Progenitor cell of endocrine pancreas (in vitro differentiated cells): Measurements from ENCODE around the gene FOXN3. TPM values are rescaled to one million over a fixed set of nuclear protein-coding genes. Genes with fewer than 3 reads are reported as not detected.

Experiments
- DNase-seq: peaks from one replicate; pipeline ENCODE4 v3.0.0; 2021; ENCODE audit warnings: low spot score; ENCODE audit not compliant: unreplicated experiment
- H3K27ac Mint-ChIP-seq: 2 replicates; pipeline ENCODE4 v1.8.0; 2021; ENCODE audit warnings: mild to moderate bottlenecking, moderate library complexity, mixed read lengths
- H3K27me3 Mint-ChIP-seq: 2 replicates; pipeline ENCODE4 v1.8.0; 2021; ENCODE audit warnings: mixed read lengths
- H3K36me3 Mint-ChIP-seq: 2 replicates; pipeline ENCODE4 v1.8.0; 2022; ENCODE audit warnings: mixed read lengths; ENCODE audit not compliant: insufficient read depth
- H3K4me1 Mint-ChIP-seq: 2 replicates; pipeline ENCODE4 v1.8.0; 2021; ENCODE audit warnings: low read depth, mixed read lengths
- H3K4me3 Mint-ChIP-seq: 2 replicates; pipeline ENCODE4 v1.8.0; 2021; ENCODE audit warnings: low read depth, mild to moderate bottlenecking, moderate library complexity, mixed read lengths
- H3K9me3 Mint-ChIP-seq: 2 replicates; pipeline ENCODE4 v1.8.0; 2021; ENCODE audit warnings: low read depth, mixed read lengths
- total RNA-seq: library from RNA; stranded (reverse); gene quantifications from 2 replicates; pipeline ENCODE4 v1.2.1, GENCODE V29; 2021
- TF ChIP-seq, protein P1 (sequence below): fragments of 200-600 bp; sonication (generic); IDR thresholded peaks from one replicate; pipeline ENCODE4 v1.5.0; 2021; ENCODE audit warnings: antibody characterized with exemption, mild to moderate bottlenecking; ENCODE audit not compliant: unreplicated experiment

The FOXN3 gene
- total RNA-seq, 1 donor from 2014 or later = 25.8 TPM

DNA sequence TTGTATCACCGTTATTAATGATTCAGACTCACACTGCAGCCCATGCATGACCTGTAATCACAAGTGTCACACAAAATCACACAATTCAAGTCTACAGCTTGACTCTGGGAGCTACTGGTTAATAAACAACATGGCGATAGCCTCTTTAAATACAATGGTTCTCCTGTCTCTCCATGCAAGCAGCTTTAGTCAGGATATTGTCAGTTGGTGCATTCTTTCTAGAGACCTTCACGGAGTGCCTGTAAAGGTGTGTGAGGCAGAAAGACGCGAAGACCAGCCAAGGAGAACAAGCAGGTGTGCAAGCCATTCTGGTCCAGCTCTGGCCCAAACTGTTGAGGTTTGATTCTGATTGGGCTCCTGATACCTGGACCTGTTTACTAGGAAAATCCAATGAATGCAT lies 40.0 kb upstream of the FOXN3 start:
- peaks cover 25% of the 10 kb centered on the region for H3K4me1 Mint-ChIP-seq
- H3K27ac Mint-ChIP-seq = no peak overlapping the region
- H3K4me3 Mint-ChIP-seq = no peak overlapping the region
- no peaks in the 10 kb centered on the region for H3K36me3 Mint-ChIP-seq
- DNase-seq = no peak
- TF ChIP-seq, protein P1, sequence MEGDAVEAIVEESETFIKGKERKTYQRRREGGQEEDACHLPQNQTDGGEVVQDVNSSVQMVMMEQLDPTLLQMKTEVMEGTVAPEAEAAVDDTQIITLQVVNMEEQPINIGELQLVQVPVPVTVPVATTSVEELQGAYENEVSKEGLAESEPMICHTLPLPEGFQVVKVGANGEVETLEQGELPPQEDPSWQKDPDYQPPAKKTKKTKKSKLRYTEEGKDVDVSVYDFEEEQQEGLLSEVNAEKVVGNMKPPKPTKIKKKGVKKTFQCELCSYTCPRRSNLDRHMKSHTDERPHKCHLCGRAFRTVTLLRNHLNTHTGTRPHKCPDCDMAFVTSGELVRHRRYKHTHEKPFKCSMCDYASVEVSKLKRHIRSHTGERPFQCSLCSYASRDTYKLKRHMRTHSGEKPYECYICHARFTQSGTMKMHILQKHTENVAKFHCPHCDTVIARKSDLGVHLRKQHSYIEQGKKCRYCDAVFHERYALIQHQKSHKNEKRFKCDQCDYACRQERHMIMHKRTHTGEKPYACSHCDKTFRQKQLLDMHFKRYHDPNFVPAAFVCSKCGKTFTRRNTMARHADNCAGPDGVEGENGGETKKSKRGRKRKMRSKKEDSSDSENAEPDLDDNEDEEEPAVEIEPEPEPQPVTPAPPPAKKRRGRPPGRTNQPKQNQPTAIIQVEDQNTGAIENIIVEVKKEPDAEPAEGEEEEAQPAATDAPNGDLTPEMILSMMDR = no peak
- peaks cover 14% of the 10 kb centered on the region for H3K27me3 Mint-ChIP-seq
- no peaks in the 10 kb centered on the region for H3K9me3 Mint-ChIP-seq

DNA sequence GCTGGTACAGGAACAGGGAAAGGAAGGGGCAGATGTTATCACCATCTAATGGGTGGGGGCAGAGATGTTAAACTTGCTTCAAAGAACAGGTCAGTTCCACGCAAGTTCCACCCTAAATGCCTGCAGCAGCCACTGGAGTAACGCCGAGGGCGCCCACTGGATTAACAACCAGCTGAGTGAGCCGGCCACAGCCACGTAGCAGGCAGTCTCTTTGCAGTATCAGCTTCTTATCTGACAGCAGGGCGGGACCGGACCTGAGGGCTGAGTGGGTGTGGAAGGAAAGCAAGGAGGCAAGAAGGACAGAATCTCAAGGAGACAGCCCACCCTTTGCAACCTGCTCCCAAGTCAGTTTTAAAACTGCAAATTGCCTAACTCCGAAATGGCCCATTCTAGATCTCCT lies 38.4 kb upstream of the FOXN3 start:
- no peaks in the 10 kb centered on the region for H3K9me3 Mint-ChIP-seq
- H3K27ac Mint-ChIP-seq = peak overlapping the region; percentile 14
- H3K4me1 Mint-ChIP-seq = peaks cover 25% of the 10 kb centered on the region
- TF ChIP-seq, protein P1 = no peak
- no peak for DNase-seq
- H3K36me3 Mint-ChIP-seq = no peaks in the 10 kb centered on the region
- no peak overlapping the region for H3K4me3 Mint-ChIP-seq
- H3K27me3 Mint-ChIP-seq = peaks cover 17% of the 10 kb centered on the region

DNA sequence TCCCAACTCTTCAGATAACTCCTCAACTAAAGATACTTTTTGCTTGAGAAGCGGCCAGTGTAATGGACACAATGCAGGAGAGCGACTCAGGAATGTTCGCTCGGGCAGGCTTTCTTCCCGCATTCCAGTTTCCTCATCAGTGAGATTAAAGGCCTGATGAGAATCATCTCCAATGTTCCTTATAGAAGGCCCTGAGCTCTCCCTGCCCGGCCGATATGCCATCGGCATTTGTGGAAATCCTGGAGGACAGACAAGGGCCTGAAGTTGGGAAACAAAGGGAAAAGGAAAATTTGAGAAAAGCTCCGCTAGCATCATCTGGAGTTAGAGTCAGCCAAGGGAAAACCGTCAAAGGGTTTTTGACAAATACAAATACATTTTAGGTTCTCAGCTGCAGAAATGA lies 38.0 kb upstream of the FOXN3 start:
- H3K27ac Mint-ChIP-seq = peak overlapping the region; percentile 14
- H3K27me3 Mint-ChIP-seq = peaks cover 13% of the 10 kb centered on the region
- DNase-seq = no peak
- no peaks in the 10 kb centered on the region for H3K9me3 Mint-ChIP-seq
- no peak overlapping the region for H3K4me3 Mint-ChIP-seq
- peaks cover 25% of the 10 kb centered on the region for H3K4me1 Mint-ChIP-seq
- TF ChIP-seq, protein P1 = no peak
- H3K36me3 Mint-ChIP-seq = no peaks in the 10 kb centered on the region

DNA sequence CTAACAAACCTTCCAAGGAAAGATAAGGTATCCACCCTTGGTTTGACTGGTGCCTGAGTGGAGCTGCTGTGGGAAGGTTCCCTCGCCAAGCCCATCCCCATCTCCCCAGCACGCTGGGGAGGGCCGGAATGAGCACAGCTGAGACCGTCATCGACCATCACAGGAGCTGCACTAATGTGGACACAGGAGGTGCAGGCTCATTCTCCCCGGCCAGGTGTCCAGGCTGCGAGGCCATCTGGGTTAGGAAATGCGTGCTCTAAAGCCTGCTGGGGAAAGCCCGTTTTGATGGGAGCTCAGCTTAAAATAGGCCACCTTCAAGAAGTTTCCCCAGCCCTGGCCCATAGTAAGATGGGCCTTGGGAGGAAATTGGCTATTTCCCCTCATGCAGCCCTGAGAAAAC lies 35.2 kb upstream of the FOXN3 start:
- Mint-ChIP-seq H3K9me3 (no peaks in the 10 kb centered on the region), H3K27ac (no peak overlapping the region), H3K27me3 (peaks cover 14% of the 10 kb centered on the region), H3K4me1 (peaks cover 12% of the 10 kb centered on the region), H3K36me3 (no peaks in the 10 kb centered on the region), H3K4me3 (no peak overlapping the region)
- TF ChIP-seq, protein P1 = no peak
- no peak for DNase-seq

DNA sequence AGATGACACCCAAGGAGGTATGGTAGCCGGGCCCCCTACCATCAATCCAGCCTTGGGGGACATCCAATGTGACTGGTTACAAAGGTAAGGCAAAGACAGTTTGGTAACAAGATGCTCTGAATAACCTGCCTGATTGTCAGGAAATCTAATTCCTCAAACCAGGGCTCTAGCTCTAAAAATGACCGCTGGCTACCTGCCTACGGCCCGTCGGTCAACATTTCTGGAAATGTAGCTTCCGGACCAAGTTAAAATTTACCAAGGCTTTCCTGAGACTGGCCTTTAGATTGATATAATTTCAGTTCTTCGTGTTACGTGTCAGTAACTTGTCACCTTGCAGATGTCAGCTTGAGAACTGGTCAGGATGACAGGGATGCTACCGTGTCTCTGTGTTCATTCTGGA lies 34.2 kb upstream of the FOXN3 start:
- DNase-seq = no peak
- Mint-ChIP-seq H3K27me3 (peaks cover 14% of the 10 kb centered on the region), H3K27ac (no peak overlapping the region), H3K4me1 (peaks cover 9% of the 10 kb centered on the region), H3K4me3 (no peak overlapping the region), H3K36me3 (no peaks in the 10 kb centered on the region), H3K9me3 (no peaks in the 10 kb centered on the region)
- TF ChIP-seq, protein P1 = no peak
